Activated B cell treated with CpG ODN at 0.5 μM for 24 hours (primary cell): Measurements from ENCODE around the gene PARVA. TPM values are rescaled to one million over a fixed set of nuclear protein-coding genes. Genes with fewer than 3 reads are reported as not detected.

Experiments
- ATAC-seq: fragments of 200-7000 bp; cut with Tn5 transposase; one replicate; pipeline ENCODE4 v1.10.0; 2021; ENCODE audit warnings: low read depth, mild to moderate bottlenecking, moderate library complexity
- CTCF ChIA-PET: fragments of 350-600 bp; sonication (Branson Sonifier 250); formaldehyde crosslinking; loops from one replicate; lab custom pipeline; 2021; ENCODE audit warnings: antibody characterized with exemption; lab: Charles Lee
- POLR2A ChIA-PET: fragments of 350-600 bp; sonication (Branson Sonifier 250); formaldehyde crosslinking; loops from one replicate; lab custom pipeline; 2021; ENCODE audit warnings: antibody characterized with exemption; lab: Charles Lee
- DNase-seq: peaks from one replicate; pipeline ENCODE4 v3.0.0; 2022
- H3K27ac Mint-ChIP-seq: one replicate; pipeline ENCODE4 v1.8.0; 2020; ENCODE audit warnings: mixed read lengths
- H3K27me3 Mint-ChIP-seq: one replicate; pipeline ENCODE4 v1.8.0; 2021; ENCODE audit warnings: mixed read lengths
- H3K36me3 Mint-ChIP-seq: one replicate; pipeline ENCODE4 v1.8.0; 2021; ENCODE audit warnings: low read depth, mixed read lengths
- H3K4me1 Mint-ChIP-seq: one replicate; pipeline ENCODE4 v1.8.0; 2021; ENCODE audit warnings: mixed read lengths
- H3K4me3 Mint-ChIP-seq: one replicate; pipeline ENCODE4 v1.8.0; 2020; ENCODE audit warnings: mild to moderate bottlenecking, mixed read lengths
- H3K9me3 Mint-ChIP-seq: one replicate; pipeline ENCODE4 v1.8.0; 2020; ENCODE audit warnings: mixed read lengths
- CTCF ChIP-seq: fragments of 200-600 bp; IDR thresholded peaks from one replicate; pipeline ENCODE4 v1.8.0; 2022; ENCODE audit warnings: antibody characterized with exemption, mild to moderate bottlenecking
- intact Hi-C: fragments of 100-400 bp; cut with micrococcal nuclease; formaldehyde crosslinking; loops from one replicate; pipeline ENCODE4 v1.15.1; 2024
- total RNA-seq: library from RNA; stranded (reverse); gene quantifications from 2 replicates; pipeline ENCODE4 v1.2.3, GENCODE V29; 2022

Gene PARVA
- total RNA-seq, 1 donor from 2014 or later = not detected

GRCh38 chr11:12388939-12389670 is 11.7 kb downstream of the PARVA start:
- ATAC-seq (no peak), DNase-seq (no peak)
- ChIA-PET POLR2A (no interaction called here), CTCF (no interaction called here)
- Mint-ChIP-seq H3K9me3 (peaks cover 3% of the 10 kb centered on the region), H3K4me1 (no peaks in the 10 kb centered on the region), H3K4me3 (no peak overlapping the region), H3K27ac (no peak overlapping the region), H3K36me3 (no peaks in the 10 kb centered on the region), H3K27me3 (no peaks in the 10 kb centered on the region)
- TF ChIP-seq CTCF = no peak
- intact Hi-C loops = no loop called here

GRCh38 chr11:12389676-12390657 is 12.6 kb downstream of the PARVA start:
- H3K36me3 Mint-ChIP-seq = no peaks in the 10 kb centered on the region
- no peak overlapping the region for H3K4me3 Mint-ChIP-seq
- ATAC-seq = no peak
- peaks cover 3% of the 10 kb centered on the region for H3K9me3 Mint-ChIP-seq
- TF ChIP-seq CTCF = no peak
- ChIA-PET CTCF (no interaction called here), POLR2A (no interaction called here)
- no peak overlapping the region for H3K27ac Mint-ChIP-seq
- H3K27me3 Mint-ChIP-seq = no peaks in the 10 kb centered on the region
- intact Hi-C loops = no loop called here
- H3K4me1 Mint-ChIP-seq = no peaks in the 10 kb centered on the region
- DNase-seq = no peak

DNA sequence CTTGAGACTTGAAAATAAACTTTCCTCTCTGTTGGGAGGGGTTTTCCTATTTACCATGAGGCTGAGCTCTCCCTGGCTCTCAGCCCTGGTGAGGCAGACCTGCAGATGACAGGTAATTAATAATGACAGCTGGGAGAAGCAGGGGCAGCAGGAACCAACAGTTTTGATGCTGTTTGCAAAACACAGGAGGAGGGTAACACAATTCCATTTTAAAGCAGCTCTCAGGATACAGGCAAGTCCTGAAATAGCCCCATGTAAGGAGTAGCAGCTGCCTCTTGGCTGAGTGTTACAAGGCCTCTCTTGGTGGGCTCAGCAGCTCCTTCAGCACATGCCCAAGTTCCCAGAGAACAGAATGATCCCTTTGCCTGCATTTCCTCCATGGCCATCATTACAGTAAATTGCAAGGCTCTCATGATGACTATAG is 13.3 kb downstream of the PARVA start:
- Mint-ChIP-seq H3K27me3 (no peaks in the 10 kb centered on the region), H3K36me3 (no peaks in the 10 kb centered on the region), H3K27ac (no peak overlapping the region), H3K4me3 (no peak overlapping the region), H3K9me3 (peaks cover 3% of the 10 kb centered on the region), H3K4me1 (no peaks in the 10 kb centered on the region)
- ChIA-PET CTCF (no interaction called here), POLR2A (no interaction called here)
- intact Hi-C loops = no loop called here
- no peak for ATAC-seq
- DNase-seq = no peak
- no peak for TF ChIP-seq CTCF

GRCh38 chr11:12392672-12393071 is 15.3 kb downstream of the PARVA start:
- H3K36me3 Mint-ChIP-seq = no peaks in the 10 kb centered on the region
- DNase-seq (no peak), ATAC-seq (no peak)
- intact Hi-C loops = no loop called here
- POLR2A ChIA-PET = no interaction called here
- no peak for TF ChIP-seq CTCF
- peaks cover 3% of the 10 kb centered on the region for H3K9me3 Mint-ChIP-seq
- no peak overlapping the region for H3K27ac Mint-ChIP-seq
- H3K4me1 Mint-ChIP-seq = no peaks in the 10 kb centered on the region
- CTCF ChIA-PET = no interaction called here
- H3K27me3 Mint-ChIP-seq = no peaks in the 10 kb centered on the region
- no peak overlapping the region for H3K4me3 Mint-ChIP-seq

DNA sequence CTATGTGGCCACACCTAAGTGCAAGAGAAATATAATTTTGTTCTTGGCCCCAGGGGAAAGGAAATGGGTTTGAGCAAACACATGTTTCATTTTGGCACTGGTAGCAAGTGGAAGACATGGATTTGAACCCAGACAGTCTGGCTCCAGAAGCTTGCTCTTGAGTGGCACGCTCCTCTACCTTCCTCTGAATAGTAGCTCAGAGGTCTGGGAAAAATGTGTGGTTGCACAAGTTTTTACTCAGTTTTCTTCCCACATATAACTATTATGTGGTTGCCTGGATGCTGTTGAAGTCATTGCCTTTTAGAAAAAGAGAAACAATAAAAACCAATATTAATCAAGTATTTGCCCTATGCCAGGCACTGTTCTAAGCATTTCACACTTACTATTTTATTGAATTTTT is 16.3 kb downstream of the PARVA start:
- CTCF ChIA-PET = no interaction called here
- TF ChIP-seq CTCF = no peak
- intact Hi-C loops = no loop called here
- H3K4me3 Mint-ChIP-seq = no peak overlapping the region
- ATAC-seq (no peak), DNase-seq (no peak)
- H3K36me3 Mint-ChIP-seq = no peaks in the 10 kb centered on the region
- no peaks in the 10 kb centered on the region for H3K27me3 Mint-ChIP-seq
- H3K4me1 Mint-ChIP-seq = no peaks in the 10 kb centered on the region
- POLR2A ChIA-PET = no interaction called here
- H3K27ac Mint-ChIP-seq = no peak overlapping the region
- peaks cover 3% of the 10 kb centered on the region for H3K9me3 Mint-ChIP-seq
